Activated T-cell treated with anti-CD3 and anti-CD28 coated beads for 48 hours (primary cell): ENCODE results near the gene UBL5.

Experiments used
- DNase-seq: peaks from one replicate; pipeline ENCODE4 v3.0.0-alpha.2; 2020; ENCODE audit warnings: low read depth

UBL5 gene

GRCh38 chr19:9856609-9857008 lies 28.9 kb downstream of the UBL5 start:
- no peak for DNase-seq

GRCh38 chr19:9857076-9857721 lies 29.5 kb downstream of the UBL5 start:
- DNase-seq = no peak

- no peak for DNase-seq
These were observed 30.4 kb downstream of the UBL5 start for GRCh38 chr19:9857920-9858746.

DNA sequence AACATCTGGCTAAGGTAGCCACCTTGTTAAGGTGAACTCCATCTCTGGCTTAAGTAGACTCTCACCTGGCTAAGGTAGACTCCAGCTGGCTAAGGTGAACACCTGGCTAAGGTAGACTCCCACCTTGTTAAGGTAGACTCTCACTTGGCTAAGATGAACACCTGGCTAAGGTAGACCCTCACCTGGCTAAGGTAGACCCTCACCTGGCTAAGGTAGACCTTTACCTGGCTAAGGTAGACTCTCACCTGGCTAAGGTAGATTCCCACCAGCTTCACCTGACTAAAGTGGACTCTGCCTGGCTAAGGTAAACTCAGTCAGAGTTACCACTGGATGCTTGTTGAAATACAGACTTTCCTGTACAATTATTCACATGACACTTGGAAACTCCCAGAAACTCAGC lies 31.0 kb downstream of the UBL5 start:
- DNase-seq = no peak

GRCh38 chr19:9860407-9860806 lies 32.7 kb downstream of the UBL5 start:
- DNase-seq = no peak

- no peak for DNase-seq
These were observed 33.8 kb downstream of the UBL5 start for GRCh38 chr19:9861503-9861902.

DNA sequence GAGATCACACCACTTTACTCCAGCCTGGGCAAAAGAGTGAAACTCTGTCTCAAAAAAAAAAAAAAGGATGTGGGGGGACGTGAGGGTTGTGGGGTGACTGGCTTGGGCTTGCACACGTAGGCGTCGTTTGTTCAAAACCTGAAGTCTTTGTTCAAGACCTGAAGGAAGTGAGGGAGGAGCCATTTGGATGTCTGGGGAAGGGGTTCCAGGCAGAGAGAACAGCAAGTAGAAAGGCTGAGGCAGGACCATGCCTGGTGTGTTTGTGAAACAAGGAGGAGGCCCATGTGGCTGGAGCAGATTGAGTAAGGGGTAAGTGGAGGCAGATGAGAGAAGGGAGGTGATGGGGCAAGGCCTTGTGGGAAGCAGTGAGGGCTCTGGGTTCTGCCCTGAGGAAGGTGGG lies 35.2 kb downstream of the UBL5 start:
- DNase-seq = no peak

- no peak for DNase-seq
These were observed 36.0 kb downstream of the UBL5 start for GRCh38 chr19:9863759-9864158.

GRCh38 chr19:9865732-9866501 lies 38.2 kb downstream of the UBL5 start:
- DNase-seq = no peak

DNA sequence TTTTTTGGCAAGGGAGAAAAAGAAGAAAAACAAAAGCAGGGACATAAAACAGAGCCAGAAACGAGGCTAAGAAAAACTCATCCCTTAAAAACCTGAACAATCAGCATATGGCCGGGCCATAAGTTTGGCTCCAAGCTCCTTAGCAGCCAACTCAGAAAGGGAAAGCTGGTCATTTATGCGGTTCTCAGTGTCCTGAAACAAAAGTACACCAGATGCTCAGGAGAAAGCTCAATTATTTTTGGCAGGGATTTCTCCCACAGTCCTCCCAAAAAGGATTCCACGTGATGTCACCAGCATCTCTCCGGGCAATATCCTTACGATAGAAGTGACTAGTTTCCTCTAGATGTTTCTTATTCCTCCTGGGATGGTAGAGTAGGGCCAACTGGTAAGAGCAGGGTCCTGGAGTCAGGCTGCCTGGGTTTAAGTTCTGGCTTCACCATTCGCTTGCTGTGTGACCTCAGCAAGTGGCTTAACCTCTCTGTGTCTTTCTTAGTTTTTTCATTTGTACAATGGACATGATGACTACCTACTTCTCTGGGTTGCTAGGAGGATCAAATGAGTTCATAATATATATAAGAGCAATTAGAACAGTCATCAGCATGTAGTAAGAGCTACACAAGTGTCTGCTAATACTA lies 41.4 kb downstream of the UBL5 start:
- DNase-seq = no peak

DNA sequence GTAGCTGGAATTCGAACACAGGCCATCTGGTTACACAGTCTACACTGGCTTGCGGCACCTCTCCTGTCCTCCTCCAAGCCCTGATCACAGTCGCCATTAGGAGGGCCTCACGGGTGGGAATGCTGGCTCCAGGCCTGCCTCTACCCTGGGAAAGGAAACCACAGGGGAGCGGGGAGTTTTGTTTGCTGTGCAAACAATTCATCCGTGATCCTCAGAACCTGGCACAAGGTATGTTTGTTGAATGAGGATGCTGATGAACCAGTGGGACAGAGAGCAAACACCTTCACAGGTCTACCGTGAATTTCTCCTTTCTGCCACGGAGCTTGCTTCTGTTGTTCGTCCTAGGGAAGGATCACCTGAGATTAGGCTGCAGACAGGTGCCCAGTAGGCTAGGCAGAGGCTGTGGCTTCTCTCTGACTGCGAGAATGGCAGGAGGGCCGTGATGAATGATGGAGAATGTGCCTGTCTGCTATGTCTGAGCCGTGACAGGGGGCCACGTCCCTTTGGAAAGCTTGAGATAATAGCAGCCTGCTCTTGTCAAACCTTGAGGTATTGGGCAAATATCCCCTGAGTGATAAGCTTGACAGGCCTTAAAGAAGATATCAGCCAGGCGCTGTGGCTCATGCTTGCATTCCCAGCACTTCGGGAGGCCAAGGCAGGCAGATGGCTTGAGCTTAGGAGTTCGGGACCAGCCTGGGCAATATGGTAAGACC lies 44.1 kb downstream of the UBL5 start:
- no peak for DNase-seq

- DNase-seq = no peak
These were observed 45.0 kb downstream of the UBL5 start for GRCh38 chr19:9872618-9873242.

DNA sequence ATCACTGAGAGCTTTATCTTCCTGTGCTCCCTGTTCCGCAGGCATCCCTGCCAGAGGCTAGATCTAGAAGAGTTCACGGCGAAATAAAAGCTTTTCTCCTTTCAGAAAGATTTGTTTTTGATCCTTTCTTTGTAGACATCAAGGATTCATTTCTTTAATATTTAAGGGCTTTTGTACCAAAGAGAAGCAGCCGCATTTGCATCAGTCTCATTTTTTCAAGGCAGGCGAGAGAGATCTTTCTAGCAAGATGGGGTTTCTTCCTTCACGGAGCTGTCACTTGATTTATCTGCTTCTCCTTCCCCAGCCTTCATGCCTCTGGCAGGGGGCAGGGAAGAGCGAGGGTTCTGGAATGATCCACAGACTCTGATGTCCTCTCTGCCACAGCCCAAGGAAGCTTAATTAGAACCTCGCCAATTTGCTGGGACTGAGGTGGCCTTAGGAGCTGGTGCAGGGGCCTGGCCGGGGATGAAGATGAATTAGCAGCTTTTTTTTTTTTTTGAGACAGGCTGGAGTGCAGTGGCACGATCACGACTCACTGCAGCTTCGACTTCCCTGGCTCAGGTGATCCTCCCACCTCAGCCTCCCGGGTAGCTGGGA lies 47.4 kb downstream of the UBL5 start:
- DNase-seq = no peak

- no peak for DNase-seq
These were observed 48.1 kb downstream of the UBL5 start for GRCh38 chr19:9875796-9876195.

DNA sequence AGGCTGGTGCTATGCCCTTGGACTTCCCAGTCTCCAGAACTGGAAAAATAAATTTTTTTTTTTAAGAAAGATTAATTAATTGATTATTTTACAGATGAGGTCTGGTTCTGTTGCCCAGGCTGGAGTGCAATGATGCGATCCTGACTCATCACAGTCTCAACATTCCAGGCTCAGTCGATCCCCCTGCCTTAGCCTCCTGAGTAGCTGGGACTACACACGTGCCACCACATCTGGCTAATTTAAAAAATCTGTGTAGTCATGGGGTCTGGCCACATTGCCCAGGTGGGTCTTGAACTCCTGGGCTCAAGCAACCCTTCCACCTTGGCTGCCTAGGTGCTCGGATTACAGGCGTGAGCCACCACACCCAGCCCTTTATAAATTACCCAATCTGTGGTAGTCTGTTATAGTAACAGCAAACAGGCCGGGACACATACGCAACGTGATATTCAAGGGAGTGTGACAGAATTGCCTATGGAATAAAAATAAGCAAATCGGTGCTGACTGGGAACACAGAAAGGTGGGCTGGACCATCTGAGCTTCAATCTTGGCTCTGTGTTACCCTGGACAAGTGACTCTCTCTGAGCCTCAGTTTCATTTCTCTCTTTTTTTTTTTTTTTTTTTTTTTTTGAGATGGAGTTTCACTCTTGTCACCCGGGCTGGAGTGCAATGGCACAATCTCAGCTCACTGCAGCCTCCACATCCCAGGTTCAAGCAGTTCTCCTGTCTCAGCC lies 50.2 kb downstream of the UBL5 start:
- DNase-seq = no peak

DNA sequence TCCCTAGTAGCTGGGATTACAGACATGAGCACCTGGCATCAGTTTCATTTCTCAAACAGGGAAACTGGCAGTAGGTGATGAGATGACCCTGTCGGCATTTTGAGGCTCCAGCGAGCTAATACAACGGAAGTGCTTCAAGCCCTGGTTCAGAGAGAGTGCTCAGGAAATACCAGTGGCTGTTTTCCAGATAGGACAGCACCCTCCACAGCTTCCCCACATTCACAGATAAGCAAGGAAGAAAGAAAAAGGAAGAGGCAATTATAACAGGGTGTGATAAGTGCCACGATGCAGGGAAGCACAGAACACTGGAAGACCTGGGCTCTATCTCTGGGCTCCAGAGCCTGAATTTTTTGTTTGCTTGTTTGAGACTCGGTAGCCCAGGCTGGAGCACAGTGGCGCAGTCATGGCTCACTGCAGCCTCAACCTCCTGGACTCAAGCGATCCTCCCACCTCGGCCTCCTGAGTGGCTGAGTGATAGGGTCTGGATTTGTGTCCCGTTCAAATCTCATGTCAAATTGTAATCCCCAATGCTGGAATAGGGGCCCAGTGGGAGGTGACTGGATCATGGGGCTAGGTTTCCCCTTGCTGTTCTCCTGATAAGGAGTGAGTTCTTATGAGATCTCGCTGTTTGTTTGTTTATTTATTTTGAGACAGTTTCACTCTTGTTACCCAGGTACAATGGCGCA lies 50.9 kb downstream of the UBL5 start:
- DNase-seq = no peak
